K562 (cell line): ENCODE data around the gene SLC25A1. TPM values are rescaled to one million over a fixed set of nuclear protein-coding genes. Genes with fewer than 3 reads are reported as not detected.
A peak's percentile ranks its signal among the peaks of the same experiment; 100 is the strongest.

Experiments
- ARID1B ChIP-seq: fragments of 450-650 bp; IDR thresholded peaks from 2 replicates; pipeline ENCODE4 v1.6.1; 2016; ENCODE audit warnings: antibody characterized with exemption, mild to moderate bottlenecking, inconsistent platforms
- BCLAF1 ChIP-seq, 2 experiments: fragments of 450-650 bp in 1 of 2; IDR thresholded peaks; 2 replicates each; pipeline ENCODE4 v1.6.1; 2011 to 2017; ENCODE audit warnings: low read depth in 2 of 2, antibody characterized with exemption in 1 of 2, borderline replicate concordance in 1 of 2, low read length in 1 of 2, mild to moderate bottlenecking in 1 of 2, mixed read lengths in 1 of 2; ENCODE audit not compliant: control insufficient read depth in 1 of 2
- CREB1 ChIP-seq, 2 experiments: sonication (generic) in 1 of 2; formaldehyde crosslinking in 1 of 2; IDR thresholded peaks; 2 replicates each; pipeline versions ENCODE4 v1.6.1 to v1.8.0; 2012 to 2022; ENCODE audit warnings: inconsistent platforms in 1 of 2, mild to moderate bottlenecking in 1 of 2, missing genetic modification reagents in 1 of 2, moderate library complexity in 1 of 2
- ELF4 ChIP-seq: fragments of 450-650 bp; formaldehyde crosslinking; IDR thresholded peaks from 2 replicates; pipeline ENCODE4 v1.4.0; 2022; ENCODE audit warnings: missing genetic modification characterization
- EZH2 ChIP-seq: IDR thresholded peaks from 2 replicates; pipeline ENCODE4 v1.6.1; 2012; ENCODE audit warnings: low read depth, mild to moderate bottlenecking, inconsistent platforms, low read length, borderline replicate concordance
- FOXA1 ChIP-seq: fragments of 450-650 bp; IDR thresholded peaks from 2 replicates; pipeline ENCODE4 v1.6.1; 2016; ENCODE audit warnings: mild to moderate bottlenecking, borderline replicate concordance
- FOXP1 ChIP-seq: sonication (generic); formaldehyde crosslinking; IDR thresholded peaks from 2 replicates; pipeline ENCODE4 v1.8.0; 2022; ENCODE audit warnings: mild to moderate bottlenecking, missing genetic modification reagents
- GTF2F1 ChIP-seq: IDR thresholded peaks from 2 replicates; pipeline ENCODE4 v1.6.1; 2011; ENCODE audit warnings: low read depth, low read length, improper control_type of control experiment
- MYBL2 ChIP-seq, 2 experiments: fragments of 450-650 bp in 1 of 2; sonication (generic) in 1 of 2; formaldehyde crosslinking in 1 of 2; IDR thresholded peaks; 2 replicates each; pipeline versions ENCODE4 v1.6.1 to v1.8.1; 2017 to 2022; ENCODE audit warnings: borderline replicate concordance in 1 of 2, inconsistent platforms in 1 of 2, low read depth in 1 of 2, mild to moderate bottlenecking in 1 of 2, missing genetic modification reagents in 1 of 2, moderate library complexity in 1 of 2
- NFYB ChIP-seq: IDR thresholded peaks from 2 replicates; pipeline ENCODE4 v1.6.1; 2011; ENCODE audit warnings: mild to moderate bottlenecking, moderate library complexity; ENCODE audit not compliant: insufficient read length; ENCODE audit errors: extremely low read depth
- NKRF ChIP-seq: fragments of 450-650 bp; IDR thresholded peaks from 2 replicates; pipeline ENCODE4 v1.6.1; 2016; ENCODE audit warnings: borderline replicate concordance
- OTX1 ChIP-seq: fragments of 450-650 bp; formaldehyde crosslinking; IDR thresholded peaks from 2 replicates; pipeline ENCODE4 v1.4.0; 2022; ENCODE audit warnings: mild to moderate bottlenecking
- POLR2G ChIP-seq: fragments of 200-400 bp; formaldehyde crosslinking; IDR thresholded peaks from 2 replicates; pipeline ENCODE4 v1.6.1; 2017; ENCODE audit warnings: low read depth, mild to moderate bottlenecking, antibody characterized with exemption, low read length, moderate library complexity
- RBM14 ChIP-seq: fragments of 200-400 bp; formaldehyde crosslinking; IDR thresholded peaks from 2 replicates; pipeline ENCODE4 v1.6.1; 2018; ENCODE audit warnings: low read depth, mild to moderate bottlenecking, low read length, moderate library complexity, borderline replicate concordance; ENCODE audit not compliant: insufficient read depth
- RBM17 ChIP-seq: fragments of 200-400 bp; formaldehyde crosslinking; IDR thresholded peaks from 2 replicates; pipeline ENCODE4 v1.6.1; 2017; ENCODE audit warnings: low read depth, mild to moderate bottlenecking, low read length, borderline replicate concordance
- RFX5 ChIP-seq: IDR thresholded peaks from 2 replicates; pipeline ENCODE4 v1.6.1; 2011; ENCODE audit warnings: low read depth, mild to moderate bottlenecking, improper control_type of control experiment, low read length
- SAP30 ChIP-seq: fragments of 200-600 bp; sonication (generic); IDR thresholded peaks from 2 replicates; pipeline ENCODE4 v1.6.1; 2012; ENCODE audit warnings: borderline replicate concordance, low read depth, mild to moderate bottlenecking, moderate library complexity, low read length, control low read depth, inconsistent platforms; ENCODE audit not compliant: insufficient read depth, poor library complexity, severe bottlenecking
- SMARCA5 ChIP-seq: fragments of 450-650 bp; IDR thresholded peaks from 2 replicates; pipeline ENCODE4 v1.6.1; 2016
- SRSF7 ChIP-seq: fragments of 200-400 bp; formaldehyde crosslinking; optimal IDR thresholded peaks from 2 replicates; pipeline ENCODE3; 2017; ENCODE audit warnings: mild to moderate bottlenecking, low read depth, low read length
- TSC22D4 ChIP-seq: fragments of 450-650 bp; IDR thresholded peaks from 2 replicates; pipeline ENCODE4 v1.6.1; 2016; ENCODE audit warnings: missing genetic modification characterization, missing biosample characterization, control low read depth
- XRCC5 ChIP-seq: fragments of 200-400 bp; formaldehyde crosslinking; IDR thresholded peaks from 2 replicates; pipeline ENCODE4 v1.6.1; 2017; ENCODE audit warnings: low read depth, mild to moderate bottlenecking, low read length
- ZNF253 ChIP-seq: fragments of 250-450 bp; sonication (Bioruptor Pico); conservative IDR thresholded peaks from 2 replicates; pipeline ENCODE4 v1.6.1; 2021; ENCODE audit warnings: mild to moderate bottlenecking
- polyA plus RNA-seq, 8 experiments: library from polyadenylated mRNA; depleted of rRNA in 4 of 8; stranded (reverse) in 5 of 8; unstranded in 3 of 8; fragments of >200 nt; fragmentation: Nextera tagmentation in 2 of 8; fragmentation: Illumina TruSeq in 1 of 8; extraction: Ambion mirVana in 2 of 8; extraction: Trizol in 1 of 8; gene quantifications; 2 replicates each; pipeline versions ENCODE4 v1.2.1 to v1.2.3, GENCODE V29; 2011 to 2014; ENCODE audit warnings: inconsistent platforms in 1 of 8, missing spikeins in 1 of 8
- total RNA-seq, 7 experiments: library from RNA; depleted of rRNA in 6 of 7; stranded (reverse); fragments of >200 nt in 6 of 7; fragmentation: Illumina TruSeq in 2 of 7; extraction: Trizol in 2 of 7; gene quantifications; 2 replicates each; pipeline versions ENCODE4 v1.2.1 to v1.2.3, GENCODE V29; 2011 to 2021; ENCODE audit warnings: low replicate concordance in 1 of 7

SLC25A1 gene
- total and polyA plus RNA-seq, 9 of the 15 experiments (the other 6 are each of a cell fraction or from before 2014, with no cell fraction given) = 11.0 to 408 (median 110) TPM

DNA sequence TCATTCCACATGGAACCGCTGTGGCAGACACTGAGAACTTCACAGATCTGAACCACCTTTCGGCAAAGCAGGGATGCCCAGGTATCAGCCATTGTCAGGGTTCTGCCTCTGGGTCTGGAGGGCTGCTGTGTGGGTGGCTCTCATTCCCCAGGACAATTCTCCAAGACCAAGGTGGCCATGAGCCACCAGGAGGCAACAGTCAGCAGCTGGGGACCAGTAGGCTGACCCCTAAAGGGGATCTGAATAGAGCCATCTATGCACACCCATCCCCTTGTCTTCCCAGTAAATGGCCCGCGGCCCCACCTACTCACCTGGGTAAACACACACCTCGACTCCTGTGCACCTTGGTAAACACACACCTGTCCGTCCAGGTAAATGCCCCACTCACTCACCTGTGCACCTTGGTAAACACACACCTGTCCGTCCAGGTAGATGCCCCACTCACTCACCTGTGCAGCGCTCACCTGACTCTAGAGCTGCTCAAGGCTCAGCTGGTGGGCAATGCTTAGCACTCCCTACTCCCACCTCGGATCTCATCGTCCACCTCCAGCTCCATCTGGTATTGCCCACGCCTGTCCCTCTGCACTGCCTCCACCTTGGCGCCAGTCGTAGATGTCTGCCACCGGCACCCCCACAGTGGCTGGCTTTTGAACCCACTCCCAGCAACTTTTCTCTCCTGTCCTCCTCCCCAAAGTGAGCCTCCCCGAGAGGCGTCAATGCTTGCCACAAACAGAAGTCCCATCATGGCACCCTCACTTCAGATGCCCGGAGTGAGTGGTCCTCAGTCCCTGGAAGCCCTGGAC lies 10.2 kb downstream of the SLC25A1 start (continued):
- no peak for TF ChIP-seq XRCC5
- no peak for TF ChIP-seq MYBL2 (IDR thresholded peaks at IDR 0.05; ENCODE audit: low read depth)
- no peak for TF ChIP-seq MYBL2 (CRISPR knock-in tag; IDR thresholded peaks at IDR 0.05; ENCODE audit: borderline replicate concordance)
- TF ChIP-seq RBM14 = no peak
- TF ChIP-seq BCLAF1 (IDR thresholded peaks at IDR 0.05; ENCODE audit: borderline replicate concordance in 1 of 2, control insufficient read depth in 1 of 2, low read depth in 2 of 2, low read length in 1 of 2) = no peak
- TF ChIP-seq NKRF = 0 out of 2 replicates have a peak, but pooled peaks have one; percentile 16
- no peak for TF ChIP-seq ZNF253 (CRISPR knock-in tag)
- TF ChIP-seq SMARCA5 = peak; percentile 35; the same call in 1 of the 2 replicates
- TF ChIP-seq ELF4 (CRISPR knock-in tag) = no peak
- TF ChIP-seq ARID1B = no peak
- TF ChIP-seq NFYB = no peak
- no peak for TF ChIP-seq POLR2G
- no peak for TF ChIP-seq RFX5
- TF ChIP-seq FOXP1 (CRISPR knock-in tag) = no peak
- TF ChIP-seq EZH2 = peak; percentile 28; the same call in 1 of the 2 replicates
- TF ChIP-seq GTF2F1 = no peak
- TF ChIP-seq TSC22D4 = peak; percentile 74; the same call in 1 of the 2 replicates
- TF ChIP-seq CREB1 (IDR thresholded peaks at IDR 0.05) = no peak
- TF ChIP-seq CREB1 (CRISPR knock-in tag; IDR thresholded peaks at IDR 0.05) = no peak
- no peak for TF ChIP-seq FOXA1
- TF ChIP-seq SAP30 = peak; percentile 23
- TF ChIP-seq OTX1 (CRISPR knock-in tag) = 0 out of 2 replicates have a peak, but pooled peaks have one; percentile 3
- no peak for TF ChIP-seq RBM17
- TF ChIP-seq SRSF7 = no peak
